Stimulated activated CD8-positive, alpha-beta memory T cell treated with anti-CD3 and anti-CD28 coated beads, Interleukin-15, amount 100 ng/mL, for 4 hours (primary cell): ENCODE data around the gene NTN4.
"Not testable (repeated sequence)": the region's sequence is repeated elsewhere in the genome, so short reads cannot be mapped to it uniquely, and the experiment has no call there.

ENCODE experiments used
- DNase-seq, 2 donors: peaks; one replicate each; pipeline ENCODE4 v3.0.0-alpha.2; 2020; ENCODE audit warnings: low read depth in 2 of 2

Gene NTN4

DNA sequence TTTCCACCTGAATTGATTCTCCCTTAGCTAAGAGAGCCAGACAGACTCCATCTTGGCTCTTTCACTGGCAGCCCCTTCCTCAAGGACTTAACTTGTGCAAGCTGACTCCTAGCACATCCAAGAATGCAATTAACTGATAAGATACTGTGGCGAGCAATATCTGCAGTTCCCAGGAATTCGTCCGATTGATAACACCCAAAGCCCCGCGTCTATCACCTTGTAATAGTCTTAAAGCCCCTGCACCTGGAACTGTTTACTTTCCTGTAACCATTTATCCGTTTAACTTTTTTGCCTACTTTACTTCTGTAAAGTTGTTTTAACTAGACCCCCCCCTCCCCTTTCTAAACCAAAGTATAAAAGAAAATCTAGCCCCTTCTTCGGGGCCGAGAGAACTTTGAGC, 44.5 kb downstream of the NTN4 start:
- DNase-seq, result not testable (repeated sequence)

DNA sequence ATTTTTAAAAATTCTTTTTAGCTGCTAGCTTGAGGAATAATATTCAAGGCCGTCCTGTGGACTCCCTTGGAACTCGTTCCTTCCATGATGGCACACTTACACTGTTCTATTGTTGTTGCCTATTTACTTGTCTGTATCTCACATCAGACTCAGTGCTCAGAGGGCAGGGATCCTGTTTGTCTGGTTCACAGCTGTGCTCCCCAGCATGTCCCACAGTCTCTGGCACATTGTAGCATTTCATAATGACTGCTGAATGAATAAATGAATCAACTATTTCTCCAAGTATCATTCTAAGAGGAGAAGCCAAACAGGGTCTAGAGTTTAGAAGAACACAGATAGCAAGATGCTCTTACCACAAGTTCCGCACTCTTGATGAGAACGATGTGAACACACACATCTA, 48.0 kb downstream of the NTN4 start:
- DNase-seq, result no peak

DNA sequence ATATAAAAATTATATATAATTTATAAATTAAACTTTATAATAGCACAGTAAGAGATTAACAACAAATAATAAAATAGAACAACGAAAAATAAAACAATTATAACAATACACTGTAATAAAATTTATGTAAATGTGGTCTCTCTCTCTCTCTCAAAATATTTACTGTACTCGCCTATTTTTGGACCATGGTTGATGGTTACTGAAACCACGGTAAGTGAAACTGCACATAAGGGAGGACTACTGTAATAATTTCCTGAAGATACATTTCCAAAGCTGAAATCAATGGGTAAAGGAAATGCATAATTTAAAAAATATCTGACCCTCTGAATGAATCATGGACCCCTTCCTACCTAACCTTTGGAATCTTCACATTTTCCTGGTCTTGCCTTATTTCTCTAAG, 48.9 kb downstream of the NTN4 start:
- no peak for DNase-seq

DNA sequence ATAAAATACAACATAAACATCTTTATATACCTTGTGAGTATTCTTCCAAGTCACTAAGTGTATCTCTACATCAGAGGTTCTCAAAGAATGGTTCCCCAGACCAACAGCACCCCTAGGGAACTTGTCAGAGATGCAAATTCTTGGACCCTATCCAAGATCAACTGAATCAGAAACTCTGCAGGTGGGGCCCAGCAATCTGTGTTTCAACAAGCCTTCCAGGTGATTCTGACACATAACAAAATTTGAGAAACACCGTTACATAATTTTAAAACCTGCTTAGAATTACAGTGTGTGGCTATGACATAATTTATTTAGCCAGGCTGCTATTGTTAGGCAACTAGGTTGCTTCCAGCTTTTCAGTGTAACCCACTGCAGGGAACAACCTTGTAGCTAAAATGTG, 49.8 kb downstream of the NTN4 start:
- DNase-seq, result no peak

DNA sequence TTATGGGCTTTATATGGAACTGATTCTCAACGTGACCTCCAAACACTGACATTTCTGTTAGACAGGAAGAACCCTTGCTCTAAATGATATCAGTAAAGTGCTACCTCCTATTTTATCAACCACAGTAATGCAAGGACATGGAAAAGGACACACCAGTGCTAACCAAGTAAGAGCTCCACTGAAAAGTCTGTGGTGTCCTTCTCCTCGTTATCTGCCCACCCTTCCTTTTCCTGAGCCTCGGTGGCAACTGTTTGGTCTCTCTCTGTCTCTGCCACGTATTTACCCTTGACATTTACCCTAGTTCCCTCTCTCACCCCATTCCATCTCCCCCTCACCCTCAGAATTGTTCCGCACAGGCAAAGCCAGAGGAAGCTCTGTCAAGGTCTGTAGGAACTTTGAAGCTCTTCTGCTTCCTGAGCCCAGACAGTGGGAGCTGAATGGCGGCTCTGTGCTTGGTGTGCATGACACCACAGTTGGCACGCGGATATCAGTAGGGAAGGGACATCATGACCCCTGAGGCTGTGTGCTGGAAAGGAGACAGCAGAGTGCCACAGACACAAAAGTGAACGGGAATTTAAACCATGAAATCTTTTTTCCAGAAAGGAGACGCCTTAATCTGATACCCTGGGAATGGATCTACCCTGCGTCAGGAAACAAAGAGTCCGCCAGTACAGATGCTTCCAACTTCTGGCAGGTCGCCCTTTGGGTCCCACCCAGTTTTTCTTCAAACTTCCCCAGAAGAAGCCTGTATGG, 50.8 kb downstream of the NTN4 start:
- DNase-seq, result no peak

DNA sequence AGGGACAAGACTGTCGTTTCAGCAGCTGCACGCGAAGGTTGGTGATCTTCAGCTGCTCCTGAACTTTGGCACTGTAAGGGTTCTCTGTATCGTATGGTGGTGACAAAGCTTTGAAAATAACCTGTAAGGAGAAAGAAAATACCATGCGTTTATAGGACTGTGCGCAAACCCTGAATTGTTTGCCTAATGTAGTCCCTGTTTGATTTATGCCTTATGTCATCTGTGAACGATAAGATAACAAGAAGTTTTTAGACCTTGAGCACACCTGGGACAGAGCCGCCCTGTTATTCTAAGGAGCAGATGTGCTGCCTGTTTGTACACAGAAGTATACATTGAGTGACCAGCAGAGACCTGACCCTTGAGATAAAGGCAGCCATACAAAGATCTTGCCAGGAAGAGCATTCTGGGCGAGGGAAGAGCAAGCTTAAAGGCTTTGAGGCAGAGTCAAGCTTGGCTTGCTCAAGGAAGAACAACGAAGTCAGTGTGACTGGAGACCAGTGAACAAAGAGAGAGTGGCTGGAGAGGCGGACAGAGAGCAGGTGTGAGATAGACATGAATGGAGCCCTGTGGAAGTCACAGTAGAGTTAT, 52.4 kb downstream of the NTN4 start:
- DNase-seq, result no peak

DNA sequence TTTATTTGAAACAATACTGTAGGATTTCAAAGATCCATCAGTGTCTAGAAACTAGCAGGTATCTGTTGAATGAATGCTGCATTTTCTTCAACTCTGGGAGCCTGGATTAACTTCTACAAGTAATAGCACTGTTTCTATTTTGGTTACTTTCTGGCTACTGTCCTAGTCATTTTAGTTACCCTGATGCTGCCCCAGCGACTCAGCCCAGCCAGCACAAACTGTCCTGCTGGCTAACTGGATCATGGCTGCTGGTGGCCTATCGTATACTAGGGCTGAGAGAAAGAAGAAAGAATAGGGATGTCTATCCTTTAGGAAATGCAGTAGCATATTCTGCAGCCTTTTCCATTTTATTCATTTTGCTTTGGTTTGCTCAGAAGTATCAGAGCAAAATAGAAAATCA, 53.9 kb downstream of the NTN4 start:
- DNase-seq, result no peak

DNA sequence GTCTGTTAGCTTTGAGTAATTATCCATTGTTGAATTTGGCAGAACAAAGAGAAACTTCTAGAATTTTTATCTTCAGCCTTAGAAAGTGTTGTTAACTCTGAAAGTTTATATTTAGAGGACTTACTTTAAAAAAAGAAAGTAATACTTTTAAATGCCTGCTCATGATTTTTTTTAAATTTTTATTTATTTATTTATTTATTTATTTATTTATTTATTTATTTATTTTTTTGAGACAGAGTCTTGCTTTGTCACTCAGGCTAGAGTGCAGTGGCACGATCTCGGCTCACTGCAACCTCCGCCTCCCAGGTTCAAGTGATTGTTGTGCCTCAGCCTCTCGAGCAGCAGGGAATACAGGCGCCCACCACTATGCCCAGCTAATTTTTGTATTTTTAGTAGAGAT, 54.8 kb downstream of the NTN4 start:
- not testable (repeated sequence) for DNase-seq

DNA sequence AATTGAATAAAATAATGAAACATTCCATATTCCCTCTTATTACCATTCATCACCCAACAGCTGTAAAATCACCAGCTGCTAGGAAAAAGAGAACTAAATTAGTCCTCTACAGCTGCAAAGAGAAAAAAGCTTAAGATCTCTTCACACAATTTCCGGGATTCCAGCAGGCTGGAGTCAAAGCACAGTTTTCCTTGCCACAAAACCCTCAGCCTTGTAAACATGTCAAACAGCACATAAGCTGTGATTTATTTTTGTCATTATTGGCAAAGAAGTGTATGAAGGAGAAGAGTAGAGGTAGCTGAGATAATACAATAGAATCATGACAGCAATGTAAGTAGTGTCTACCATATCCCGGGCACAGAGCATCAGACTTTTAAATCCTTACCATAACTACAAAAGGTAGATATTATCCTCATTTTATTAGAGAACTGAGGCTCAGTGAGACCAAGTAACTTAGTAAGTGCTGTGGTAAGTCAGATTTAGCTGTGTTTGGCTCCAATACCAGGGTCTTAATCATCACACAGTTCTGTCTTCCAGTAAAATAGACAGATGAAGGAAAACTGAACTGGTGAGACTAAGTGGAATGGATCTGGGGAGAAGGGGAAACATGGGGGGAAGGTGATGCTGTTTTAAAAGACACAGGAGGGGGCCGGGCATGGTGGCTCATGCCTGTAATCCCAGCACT, 57.3 kb downstream of the NTN4 start:
- DNase-seq, result no peak

DNA sequence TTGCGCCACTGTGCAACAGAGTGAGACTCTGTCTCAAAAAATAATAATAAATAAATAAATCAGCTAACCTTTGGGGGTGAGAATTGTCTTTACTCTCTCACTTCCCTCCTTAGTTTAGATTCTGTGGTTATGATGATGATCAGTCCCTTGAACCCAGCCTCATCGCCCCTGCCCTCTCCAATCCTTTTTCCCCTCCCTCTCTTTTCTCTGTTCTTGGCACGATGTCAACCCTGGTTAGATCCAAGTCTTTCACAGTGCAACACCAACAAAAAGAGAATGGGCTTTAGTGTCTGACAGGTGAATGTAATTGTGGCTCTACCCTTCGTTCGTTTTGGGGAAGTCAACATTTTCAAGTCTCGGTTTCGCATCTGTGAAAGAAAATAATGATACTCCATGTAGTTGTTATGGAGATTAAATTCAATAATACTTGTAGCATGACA, 59.0 kb downstream of the NTN4 start:
- no peak for DNase-seq

DNA sequence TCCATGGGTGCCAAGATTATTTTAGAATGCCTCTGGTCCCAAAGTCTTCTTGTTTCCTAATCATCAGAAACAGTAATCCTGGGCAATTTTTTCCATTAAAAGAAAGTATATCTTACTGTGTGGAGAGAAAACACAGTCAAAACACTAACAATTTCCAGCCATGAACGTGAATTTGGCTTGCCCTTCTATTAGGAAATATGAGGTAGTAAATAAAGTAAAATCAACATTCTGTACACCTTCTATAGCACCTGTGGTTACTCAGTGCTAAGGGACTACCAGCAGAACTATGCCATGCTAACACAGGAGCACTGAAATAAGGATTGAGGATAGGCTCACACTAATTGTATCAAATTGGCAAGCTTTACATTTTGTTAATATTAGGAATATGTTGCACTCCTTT, 60.1 kb downstream of the NTN4 start:
- DNase-seq, result no peak

DNA sequence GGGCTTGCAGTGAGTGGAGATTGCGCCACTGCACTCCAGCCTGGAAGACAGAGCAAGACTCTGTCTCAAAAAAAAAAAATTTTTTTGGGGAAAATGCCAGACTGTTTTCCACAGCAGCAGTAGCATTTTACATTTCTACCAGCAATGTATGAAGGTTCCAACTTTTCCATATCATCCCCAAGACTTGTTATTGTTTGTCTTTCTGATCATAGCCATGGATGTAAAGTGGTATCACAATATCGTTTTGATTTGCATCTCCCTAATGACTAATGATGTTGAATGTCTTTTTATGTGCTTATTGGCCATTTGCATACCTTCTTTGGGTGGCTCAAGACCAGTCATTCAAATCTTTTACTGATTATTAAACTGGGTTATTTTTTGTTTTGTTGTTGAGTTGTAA, 63.7 kb downstream of the NTN4 start:
- DNase-seq, result no peak

DNA sequence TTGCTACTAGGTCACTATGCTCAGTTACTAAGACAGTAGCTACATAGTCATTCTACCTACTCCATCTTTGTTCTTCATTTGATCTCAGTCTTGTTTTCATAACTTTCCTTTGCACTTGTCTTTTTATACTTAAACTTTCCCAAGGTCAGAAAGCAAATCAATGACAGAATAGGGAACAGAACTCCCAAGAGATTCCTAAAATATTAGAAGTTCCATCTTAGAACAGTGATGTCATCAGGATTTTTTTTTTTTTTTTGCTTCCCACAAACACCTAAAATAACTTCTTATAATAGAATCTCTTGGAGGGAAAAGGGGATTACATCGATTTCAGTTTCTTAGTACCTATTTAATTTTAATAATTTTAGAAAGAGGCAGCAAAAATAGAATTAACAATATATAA, 65.8 kb downstream of the NTN4 start:
- DNase-seq, result no peak

DNA sequence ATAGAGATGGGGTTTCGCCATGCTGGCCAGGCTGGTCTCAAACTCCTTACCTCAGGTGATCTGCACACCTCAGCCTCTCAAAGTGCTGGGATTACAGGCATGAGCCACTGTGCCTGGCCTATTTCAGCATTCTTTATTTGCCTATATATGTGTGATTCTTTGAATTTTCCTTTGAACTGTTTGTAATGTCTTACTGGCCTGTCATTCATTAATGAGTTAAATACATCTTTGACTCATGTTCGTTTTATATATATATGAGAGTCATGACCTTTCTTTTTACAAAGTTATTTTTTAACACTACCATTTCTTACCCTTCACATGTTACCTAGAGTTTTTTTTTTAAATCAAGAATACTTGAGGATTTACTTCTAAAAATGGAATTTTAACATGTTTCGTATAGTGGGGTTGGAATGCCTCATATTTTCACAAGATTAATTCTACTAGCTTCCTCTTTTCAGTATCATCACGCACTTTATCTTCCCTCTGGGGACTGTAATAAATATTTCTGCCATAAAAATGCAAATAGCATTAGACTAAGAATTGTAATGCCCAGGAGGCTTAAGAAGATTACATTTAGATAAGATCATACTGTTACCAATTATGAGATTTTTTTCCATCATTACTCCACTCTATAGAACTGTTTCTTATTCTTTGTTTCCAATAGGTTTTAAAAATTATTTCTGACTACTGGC, 66.7 kb downstream of the NTN4 start:
- DNase-seq, result no peak

DNA sequence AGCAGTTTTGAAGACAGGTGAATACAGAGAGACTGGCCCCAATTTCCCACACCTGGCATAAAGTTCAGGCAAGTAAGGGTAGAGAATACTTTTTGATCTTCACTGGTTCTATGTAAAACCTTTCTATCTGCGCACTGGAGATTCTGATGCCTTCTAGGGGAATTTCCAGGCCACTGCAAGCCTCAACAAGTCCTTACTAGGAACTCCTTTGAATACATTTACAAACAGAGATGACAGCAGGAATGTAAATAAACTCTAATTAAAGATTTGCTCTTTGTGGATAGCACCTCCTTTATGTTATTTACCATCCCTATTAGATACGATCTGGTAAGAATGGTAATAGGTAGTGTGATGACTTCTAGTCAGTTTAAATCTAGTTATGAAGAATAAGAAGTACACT, 69.2 kb downstream of the NTN4 start:
- DNase-seq, result no peak

DNA sequence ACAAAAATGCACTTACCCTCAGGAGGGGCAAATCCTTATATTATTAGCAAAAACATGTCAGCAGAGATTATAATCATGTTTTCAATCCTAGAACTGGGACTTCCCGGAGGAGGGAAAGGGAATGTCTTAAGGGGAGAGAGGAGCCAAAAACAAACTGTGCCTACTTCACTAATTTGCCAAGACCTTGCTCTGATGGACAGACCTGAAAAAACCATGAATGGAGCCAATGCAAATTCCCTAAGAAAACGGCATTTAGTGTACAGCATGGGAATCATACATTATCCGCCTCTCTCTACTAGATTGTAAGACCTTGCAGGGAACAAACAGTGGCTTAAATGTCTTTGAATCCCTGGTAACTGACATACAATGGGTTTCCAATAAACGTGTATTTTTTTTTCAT, 70.4 kb downstream of the NTN4 start:
- DNase-seq, result no peak

DNA sequence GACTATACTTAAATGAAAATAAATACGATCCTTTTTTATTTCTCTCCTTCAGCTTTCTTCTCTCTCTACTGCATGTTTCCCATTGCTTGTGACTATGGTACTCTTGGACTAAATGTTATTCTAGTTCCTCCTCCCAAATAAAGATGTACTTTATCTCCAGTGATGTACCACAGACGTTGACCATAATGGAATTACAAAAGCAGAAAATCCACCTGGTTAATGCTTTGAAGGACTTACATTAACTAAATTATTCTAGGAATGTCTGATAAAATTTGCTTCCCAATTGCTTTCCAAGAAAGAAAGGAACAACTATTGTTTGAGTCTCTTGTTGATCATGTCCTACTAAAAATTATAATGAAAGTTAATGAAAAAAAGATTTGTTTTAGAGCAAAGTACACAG, 71.8 kb downstream of the NTN4 start:
- no peak for DNase-seq

DNA sequence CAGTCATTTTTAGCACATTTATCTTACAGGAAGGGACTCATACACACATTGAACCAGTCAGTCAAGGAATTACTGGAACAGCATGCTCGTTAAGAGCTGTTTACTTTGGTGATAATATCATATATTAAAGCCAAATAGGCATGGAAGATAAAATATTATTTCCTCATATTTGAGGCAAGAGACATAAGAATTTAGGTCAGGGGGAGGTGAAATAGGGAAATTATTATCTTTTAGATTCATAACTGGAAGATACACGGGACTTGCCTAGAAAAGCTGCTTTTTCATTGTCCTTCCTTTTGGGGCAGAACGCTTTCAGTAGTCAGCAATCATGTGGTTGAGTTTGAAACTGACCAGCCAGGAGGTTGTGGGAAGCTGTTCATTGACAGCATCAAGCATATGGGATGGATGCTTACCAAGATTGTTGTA, 72.5 kb downstream of the NTN4 start:
- DNase-seq, result no peak

DNA sequence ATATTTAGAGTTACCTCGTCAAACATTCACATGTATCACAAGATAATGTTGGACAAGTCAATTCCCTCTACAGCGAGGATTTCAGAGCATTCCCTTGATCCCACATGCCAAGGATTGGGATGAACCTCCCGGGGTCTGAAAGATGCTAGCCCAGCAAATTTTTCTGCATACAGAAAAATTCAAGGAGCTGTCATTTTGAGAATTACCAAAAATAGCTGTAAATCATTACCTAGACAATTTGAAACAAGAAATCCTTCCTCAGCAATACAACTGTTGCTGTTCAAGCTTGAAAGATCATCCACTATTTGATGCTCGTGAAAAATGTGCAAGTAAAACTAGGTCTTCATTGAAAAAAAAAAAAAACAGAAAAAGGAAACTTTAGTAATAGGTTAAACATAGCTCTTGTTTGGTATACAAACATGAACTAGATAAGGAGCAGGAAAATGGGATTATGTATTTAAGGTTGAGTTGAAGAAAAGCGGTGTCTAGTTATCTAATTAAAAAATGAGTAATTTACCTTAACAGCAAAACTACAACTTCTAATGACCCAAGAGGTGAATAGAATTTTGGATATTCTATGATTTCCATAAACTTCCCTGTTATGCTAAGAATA, 73.1 kb downstream of the NTN4 start:
- DNase-seq, result no peak

DNA sequence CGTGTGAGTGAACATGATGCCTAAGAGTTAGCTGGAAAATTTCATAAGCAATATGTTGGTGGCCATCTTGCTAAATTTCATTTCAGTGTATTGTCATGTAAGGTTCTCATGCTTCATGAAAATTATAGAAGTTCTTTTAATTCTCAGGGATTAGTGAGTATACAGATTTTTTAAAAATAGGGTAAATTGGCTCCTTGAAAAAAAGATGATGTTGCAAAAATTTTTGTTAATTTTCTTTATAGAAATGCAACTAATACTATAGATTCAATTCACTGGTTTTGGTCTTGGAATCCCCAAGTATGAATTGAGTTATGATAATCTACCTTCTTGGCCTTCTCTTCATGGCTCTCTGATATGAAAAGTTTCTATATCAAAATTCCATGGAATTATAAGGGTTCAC, 75.4 kb downstream of the NTN4 start:
- DNase-seq, result no peak

DNA sequence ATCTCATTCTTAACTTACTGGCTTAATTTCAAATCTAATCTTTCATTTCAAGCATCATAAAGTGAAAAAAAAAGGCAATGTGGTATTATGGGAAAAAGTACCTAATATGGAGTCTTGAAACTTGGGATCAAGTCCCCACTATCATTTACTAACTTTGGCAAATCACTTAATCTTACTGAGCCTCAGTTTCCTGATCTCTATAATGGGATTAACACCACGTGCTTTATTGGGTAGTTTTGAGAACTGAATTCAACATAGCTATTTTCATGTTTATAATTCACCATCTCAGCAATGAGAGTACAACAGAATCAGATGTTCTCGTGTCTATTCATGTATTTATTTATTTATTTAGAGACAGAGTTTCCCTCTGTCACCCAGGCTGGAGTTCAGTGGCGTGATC, 78.3 kb downstream of the NTN4 start:
- no peak for DNase-seq

DNA sequence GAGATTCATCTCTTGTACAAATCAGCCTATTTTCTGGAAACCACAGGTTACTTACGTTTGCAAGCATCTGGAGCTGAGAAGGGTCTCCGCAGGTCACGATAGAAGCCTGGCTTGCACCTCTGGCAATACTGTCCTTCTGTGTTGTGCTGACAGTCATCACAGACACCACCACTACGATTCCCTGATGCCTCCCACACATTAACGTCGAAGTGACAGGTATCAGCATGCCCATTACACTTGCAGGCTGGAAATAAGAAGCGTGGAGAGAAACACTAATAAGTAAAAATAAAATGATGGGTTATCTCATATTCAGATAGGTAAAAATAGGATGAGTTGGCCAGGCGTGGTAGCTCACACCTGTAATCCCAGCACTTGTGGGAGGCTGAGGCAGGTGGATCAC, 80.2 kb downstream of the NTN4 start:
- no peak for DNase-seq
